ENCODE measurements around the gene FCRL6. TPM values are rescaled to one million over a fixed set of nuclear protein-coding genes. Genes with fewer than 3 reads are reported as not detected.
A peak's percentile ranks its signal among the peaks of the same experiment; 100 is the strongest.

Gene FCRL6
- total RNA-seq, 1 donor from 2014 or later = not detected

GRCh38 chr1:159821171-159821867 lies 19.2 kb downstream of the FCRL6 start:
- Mint-ChIP-seq H3K36me3 (ENCODE audit: low read depth, unreplicated experiment) (no peaks in the 10 kb centered on the region), H3K27me3 (ENCODE audit: low read depth, unreplicated experiment) (peaks cover 26% of the 10 kb centered on the region), H3K4me1 (ENCODE audit: low read depth, unreplicated experiment) (peaks cover 18% of the 10 kb centered on the region), H3K27ac (ENCODE audit: unreplicated experiment) (no peak overlapping the region), H3K9me3 (ENCODE audit: unreplicated experiment) (no peaks in the 10 kb centered on the region), H3K4me3 (ENCODE audit: unreplicated experiment) (no peak overlapping the region)
- H3K27ac ChIP-seq (ENCODE audit: low read depth, low read length) = no peak overlapping the region
- FAIRE-seq (no peak), DNase-seq (ENCODE audit: low read depth) (no peak)
- H3K4me3 ChIP-seq (ENCODE audit: insufficient read depth, low read depth, low read length) = no peak overlapping the region
- H4K20me1 ChIP-seq (ENCODE audit: insufficient read depth, low read length) = no peaks in the 10 kb centered on the region
- no peak overlapping the region for H3K4me2 ChIP-seq (ENCODE audit: low read length)
- H2AFZ ChIP-seq (ENCODE audit: low read depth, low read length) = no peak overlapping the region
- no peaks in the 10 kb centered on the region for H3K4me1 ChIP-seq (ENCODE audit: insufficient read depth, low read length)
- H3K79me2 ChIP-seq (ENCODE audit: insufficient read depth, low read length) = no peaks in the 10 kb centered on the region
- TF ChIP-seq EZH2 (IDR thresholded peaks at IDR 0.05; ENCODE audit: insufficient read depth, low read length) = no peak
- TF ChIP-seq, protein P1, sequence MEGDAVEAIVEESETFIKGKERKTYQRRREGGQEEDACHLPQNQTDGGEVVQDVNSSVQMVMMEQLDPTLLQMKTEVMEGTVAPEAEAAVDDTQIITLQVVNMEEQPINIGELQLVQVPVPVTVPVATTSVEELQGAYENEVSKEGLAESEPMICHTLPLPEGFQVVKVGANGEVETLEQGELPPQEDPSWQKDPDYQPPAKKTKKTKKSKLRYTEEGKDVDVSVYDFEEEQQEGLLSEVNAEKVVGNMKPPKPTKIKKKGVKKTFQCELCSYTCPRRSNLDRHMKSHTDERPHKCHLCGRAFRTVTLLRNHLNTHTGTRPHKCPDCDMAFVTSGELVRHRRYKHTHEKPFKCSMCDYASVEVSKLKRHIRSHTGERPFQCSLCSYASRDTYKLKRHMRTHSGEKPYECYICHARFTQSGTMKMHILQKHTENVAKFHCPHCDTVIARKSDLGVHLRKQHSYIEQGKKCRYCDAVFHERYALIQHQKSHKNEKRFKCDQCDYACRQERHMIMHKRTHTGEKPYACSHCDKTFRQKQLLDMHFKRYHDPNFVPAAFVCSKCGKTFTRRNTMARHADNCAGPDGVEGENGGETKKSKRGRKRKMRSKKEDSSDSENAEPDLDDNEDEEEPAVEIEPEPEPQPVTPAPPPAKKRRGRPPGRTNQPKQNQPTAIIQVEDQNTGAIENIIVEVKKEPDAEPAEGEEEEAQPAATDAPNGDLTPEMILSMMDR (IDR thresholded peaks at IDR 0.05; ENCODE audit: insufficient read depth, low read depth, low read length) = no peak
- no peaks in the 10 kb centered on the region for H3K9me3 ChIP-seq (ENCODE audit: insufficient read depth, low read depth, low read length)
- H3K27me3 ChIP-seq (ENCODE audit: insufficient read depth, low read length) = peaks cover 9% of the 10 kb centered on the region
- H3K9ac ChIP-seq (ENCODE audit: low read length) = no peak overlapping the region
- no peaks in the 10 kb centered on the region for H3K36me3 ChIP-seq (ENCODE audit: insufficient read depth, low read length)

DNA sequence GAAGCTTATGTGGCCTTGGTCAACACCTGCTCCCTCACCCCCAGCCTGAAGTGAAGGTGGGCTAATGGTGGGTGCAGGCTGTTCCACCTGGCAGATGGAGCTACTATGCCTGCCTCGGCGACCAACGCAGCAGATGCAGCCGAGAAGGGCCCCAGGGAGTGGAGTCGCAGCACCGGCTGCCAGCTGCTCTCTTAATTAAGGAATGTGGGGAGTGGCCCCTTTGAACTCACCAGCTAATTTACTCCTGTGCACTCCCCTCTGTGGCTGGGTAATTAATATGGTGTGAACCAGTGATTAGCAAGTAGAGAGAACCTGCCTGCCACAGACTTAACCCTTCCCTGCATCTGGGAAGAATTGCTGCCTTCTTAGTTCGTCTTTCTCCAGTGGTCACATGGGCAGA lies 21.2 kb downstream of the FCRL6 start:
- Histone ChIP-seq H3K4me2 (ENCODE audit: low read length) (no peak overlapping the region), H3K9ac (ENCODE audit: low read length) (no peak overlapping the region), H3K27ac (ENCODE audit: low read depth, low read length) (no peak overlapping the region), H4K20me1 (ENCODE audit: insufficient read depth, low read length) (no peaks in the 10 kb centered on the region), H3K36me3 (ENCODE audit: insufficient read depth, low read length) (no peaks in the 10 kb centered on the region), H3K4me3 (ENCODE audit: insufficient read depth, low read depth, low read length) (no peak overlapping the region), H3K9me3 (ENCODE audit: insufficient read depth, low read depth, low read length) (no peaks in the 10 kb centered on the region), H3K4me1 (ENCODE audit: insufficient read depth, low read length) (no peaks in the 10 kb centered on the region), H3K27me3 (ENCODE audit: insufficient read depth, low read length) (peaks cover 9% of the 10 kb centered on the region), H3K79me2 (ENCODE audit: insufficient read depth, low read length) (no peaks in the 10 kb centered on the region), H2AFZ (ENCODE audit: low read depth, low read length) (no peak overlapping the region)
- peaks cover 26% of the 10 kb centered on the region for H3K27me3 Mint-ChIP-seq (ENCODE audit: low read depth, unreplicated experiment)
- DNase-seq (ENCODE audit: low read depth) = no peak
- no peak overlapping the region for H3K27ac Mint-ChIP-seq (ENCODE audit: unreplicated experiment)
- FAIRE-seq = no peak
- TF ChIP-seq EZH2 (IDR thresholded peaks at IDR 0.05; ENCODE audit: insufficient read depth, low read length) = no peak
- TF ChIP-seq, protein P1 (IDR thresholded peaks at IDR 0.05; ENCODE audit: insufficient read depth, low read depth, low read length) = no peak
- no peaks in the 10 kb centered on the region for H3K36me3 Mint-ChIP-seq (ENCODE audit: low read depth, unreplicated experiment)
- no peak overlapping the region for H3K4me3 Mint-ChIP-seq (ENCODE audit: unreplicated experiment)
- peaks cover 31% of the 10 kb centered on the region for H3K4me1 Mint-ChIP-seq (ENCODE audit: low read depth, unreplicated experiment)
- H3K9me3 Mint-ChIP-seq (ENCODE audit: unreplicated experiment) = no peaks in the 10 kb centered on the region

DNA sequence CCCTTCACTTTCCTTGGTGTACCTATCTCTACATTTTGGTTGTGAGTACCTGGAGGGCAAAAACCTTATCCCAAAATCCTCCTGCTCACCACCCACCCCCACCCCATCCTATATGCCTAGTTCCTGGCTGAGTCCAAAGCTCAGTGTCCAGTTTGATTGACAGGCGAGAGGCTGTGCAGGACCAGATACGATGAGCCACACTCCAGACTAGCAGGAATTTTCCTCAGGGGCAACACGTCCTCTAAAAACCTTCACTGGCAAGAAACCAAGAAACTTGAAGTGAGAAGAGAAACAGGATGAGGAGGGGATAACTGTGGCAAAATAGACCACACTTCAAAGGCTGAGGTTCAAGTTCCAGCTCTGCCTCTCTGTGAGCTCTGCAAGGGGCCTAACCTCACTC lies 23.4 kb downstream of the FCRL6 start:
- Mint-ChIP-seq H3K27ac (ENCODE audit: unreplicated experiment) (peak overlapping the region; percentile 82), H3K36me3 (ENCODE audit: low read depth, unreplicated experiment) (no peaks in the 10 kb centered on the region), H3K9me3 (ENCODE audit: unreplicated experiment) (no peaks in the 10 kb centered on the region), H3K27me3 (ENCODE audit: low read depth, unreplicated experiment) (peaks cover 24% of the 10 kb centered on the region), H3K4me3 (ENCODE audit: unreplicated experiment) (peak overlapping the region; percentile 6), H3K4me1 (ENCODE audit: low read depth, unreplicated experiment) (peaks cover 47% of the 10 kb centered on the region)
- Histone ChIP-seq H3K9me3 (ENCODE audit: insufficient read depth, low read depth, low read length) (no peaks in the 10 kb centered on the region), H3K79me2 (ENCODE audit: insufficient read depth, low read length) (no peaks in the 10 kb centered on the region), H3K27ac (ENCODE audit: low read depth, low read length) (no peak overlapping the region), H3K9ac (ENCODE audit: low read length) (no peak overlapping the region), H4K20me1 (ENCODE audit: insufficient read depth, low read length) (no peaks in the 10 kb centered on the region), H3K27me3 (ENCODE audit: insufficient read depth, low read length) (peaks cover 9% of the 10 kb centered on the region), H2AFZ (ENCODE audit: low read depth, low read length) (no peak overlapping the region), H3K4me3 (ENCODE audit: insufficient read depth, low read depth, low read length) (no peak overlapping the region), H3K36me3 (ENCODE audit: insufficient read depth, low read length) (no peaks in the 10 kb centered on the region), H3K4me1 (ENCODE audit: insufficient read depth, low read length) (peaks cover 3% of the 10 kb centered on the region), H3K4me2 (ENCODE audit: low read length) (no peak overlapping the region)
- TF ChIP-seq EZH2 (IDR thresholded peaks at IDR 0.05; ENCODE audit: insufficient read depth, low read length) = no peak
- TF ChIP-seq, protein P1 (IDR thresholded peaks at IDR 0.05; ENCODE audit: insufficient read depth, low read depth, low read length) = no peak
- FAIRE-seq (no peak), DNase-seq (ENCODE audit: low read depth) (no peak)

Measured in astrocyte (in vitro differentiated cells and primary cell).